HL-60/S4 (cell line): Measurements from ENCODE around the gene GRAP2.
"Not testable (repeated sequence)": the region's sequence is repeated elsewhere in the genome, so short reads cannot be mapped to it uniquely, and the experiment has no call there.

Experiments
- in situ Hi-C: fragments of 300-500 bp; cut with MboI; formaldehyde crosslinking; loops from 2 replicates; pipeline ENCODE4 v1.14.3; 2022; ENCODE audit warnings: low sequenced_read_pairs

Gene GRAP2

DNA sequence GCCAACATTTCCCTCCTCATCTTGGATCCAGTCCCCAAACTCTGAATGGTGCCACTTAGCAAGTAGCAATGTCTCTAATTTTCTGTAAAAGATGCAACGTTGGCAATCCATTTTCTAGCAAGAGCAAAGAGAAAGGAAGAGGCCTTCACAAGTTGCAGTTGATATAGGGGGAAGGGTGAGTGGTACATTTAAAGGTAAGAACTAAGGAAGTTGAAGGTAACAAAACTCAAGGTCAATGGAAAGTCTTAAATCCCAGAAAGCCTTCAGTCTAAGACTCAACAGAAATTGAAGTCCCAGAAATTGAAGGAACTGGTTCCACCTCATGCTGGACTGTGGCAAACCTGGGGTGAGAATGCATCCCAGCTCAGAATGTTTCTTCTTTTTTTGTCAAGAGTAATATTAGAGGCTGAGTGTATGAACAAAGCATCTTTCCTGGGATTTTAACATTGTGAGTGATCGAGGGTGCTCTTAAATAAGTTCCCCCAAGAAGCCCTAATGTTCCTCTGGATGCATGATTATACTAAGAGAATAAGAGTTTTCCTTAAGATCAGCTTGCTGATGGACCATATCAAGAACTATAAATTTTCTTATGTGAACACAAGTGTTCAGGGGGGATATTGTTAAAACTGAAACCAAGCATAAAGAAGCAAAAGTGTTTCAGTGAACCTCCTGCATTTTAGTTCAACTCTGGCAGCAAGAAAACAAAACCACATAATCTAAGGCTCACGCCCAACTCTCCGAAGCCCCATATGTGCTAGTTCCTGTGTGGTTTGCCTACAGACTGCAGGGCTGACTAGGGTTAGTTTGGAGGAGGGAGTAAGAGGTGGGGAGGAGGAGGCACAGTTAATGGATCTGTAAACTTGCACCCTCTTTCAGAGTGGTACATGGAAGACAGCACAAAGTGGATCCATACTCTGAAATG is at the start of gene GRAP2:
GRAP2 (plus strand) TSS at position 779 of the 922 bp plus-strand sequence. CDS start 46,023 bp downstream, outside the sequence.
- in situ Hi-C loops, result no loop called here

DNA sequence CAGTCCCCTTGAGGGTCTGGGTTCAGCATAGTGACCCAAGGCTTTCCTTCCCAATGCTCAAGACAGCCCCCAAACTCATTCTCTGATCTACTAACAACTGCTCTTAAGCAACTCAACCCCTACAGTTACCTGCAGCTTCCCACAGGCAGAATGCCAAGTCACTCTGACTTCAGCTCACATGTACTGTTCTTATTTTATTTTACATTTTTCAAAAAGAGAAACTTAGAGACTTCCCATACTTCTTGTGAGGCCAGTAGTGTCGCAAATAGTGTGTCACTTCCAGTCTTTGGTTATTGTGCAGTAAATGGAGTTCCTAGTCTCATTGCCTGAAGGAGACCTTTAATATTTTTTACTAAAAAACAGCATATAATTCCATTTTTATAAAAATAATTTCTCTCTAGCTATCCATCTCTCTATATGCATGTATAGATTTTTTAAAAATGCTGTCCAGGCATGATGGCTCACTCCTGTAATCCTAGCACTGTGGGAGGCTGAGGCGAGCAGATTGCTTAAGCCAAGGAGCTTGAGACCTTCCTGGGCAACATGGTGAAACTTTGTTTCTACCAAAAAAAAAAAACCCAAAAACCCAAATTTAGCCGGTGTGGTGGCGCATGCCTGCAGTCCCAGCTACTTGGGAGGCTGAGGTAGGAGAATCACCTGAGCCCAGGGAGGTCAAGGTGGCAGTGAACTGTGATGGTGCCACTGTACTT is 49.1 kb upstream of the GRAP2 start:
- in situ Hi-C loops, result no loop called here

DNA sequence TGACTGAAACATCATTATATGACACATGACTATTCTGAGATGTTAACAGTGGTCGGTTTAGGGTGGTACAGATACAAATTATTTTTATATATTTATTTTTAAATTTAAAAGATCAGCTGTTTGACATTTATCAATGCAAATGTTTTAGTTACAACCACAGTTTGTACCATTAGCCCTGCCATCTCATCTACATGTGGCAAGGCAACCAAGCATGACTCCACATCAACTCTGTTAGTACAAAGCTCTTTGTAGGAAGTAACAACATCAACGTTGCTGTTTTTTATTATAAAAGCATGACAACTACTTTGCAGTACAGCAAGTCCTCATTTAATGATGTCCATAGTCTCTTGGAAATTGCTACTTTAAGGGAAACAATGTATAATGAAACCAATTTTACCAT is 48.1 kb upstream of the GRAP2 start:
- in situ Hi-C loops, result no loop called here

DNA sequence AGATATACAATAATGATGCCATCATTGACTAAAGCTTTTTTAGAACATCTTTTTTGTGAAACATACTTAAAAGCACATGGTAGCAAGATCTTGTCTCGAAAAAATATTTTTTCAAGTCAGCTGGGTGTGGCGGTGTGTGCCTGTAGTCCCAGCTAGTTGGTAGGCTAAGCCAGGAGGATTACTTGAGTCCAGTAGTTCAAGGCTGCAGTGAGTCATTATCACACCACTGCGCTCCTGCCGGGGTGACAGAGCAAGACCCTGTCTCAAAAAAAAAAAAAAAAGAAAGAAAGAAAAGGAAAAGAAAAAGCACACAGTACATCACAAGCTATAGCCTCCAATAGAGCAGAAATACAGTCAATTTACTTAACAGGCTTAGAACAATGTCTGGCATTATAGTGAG is 44.3 kb upstream of the GRAP2 start:
- in situ Hi-C loops, result no loop called here

DNA sequence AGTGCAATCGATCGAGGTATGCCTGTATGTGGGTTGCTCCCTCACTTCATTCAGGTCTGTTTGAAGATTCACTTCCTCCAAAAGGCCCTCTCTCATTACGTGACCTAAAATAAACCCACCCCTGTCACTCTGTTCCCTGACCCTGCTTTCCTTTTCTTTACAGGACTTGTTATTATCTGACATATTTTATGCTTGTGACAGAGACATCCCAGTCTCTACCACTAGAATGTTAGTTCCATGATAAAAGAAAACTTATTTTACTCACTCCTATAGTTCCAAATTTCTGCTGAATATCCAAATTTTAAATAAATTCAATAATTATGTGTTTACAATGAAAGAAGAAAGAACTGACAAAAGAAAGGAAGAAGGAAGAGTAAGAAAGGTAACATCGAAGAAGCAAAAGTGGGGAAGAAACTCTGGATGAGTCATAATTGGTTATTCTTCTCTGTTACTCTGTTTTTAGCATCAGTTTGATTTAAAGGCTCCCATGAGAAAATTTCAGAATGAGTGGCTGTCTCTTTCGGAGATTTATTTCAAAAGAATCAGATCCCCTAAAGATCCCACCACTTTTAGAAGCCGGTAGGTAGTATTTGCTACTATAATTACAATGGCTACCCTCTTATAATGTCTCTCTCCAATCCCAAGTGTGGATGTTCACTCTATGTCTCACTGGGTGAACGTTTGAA is 40.8 kb upstream of the GRAP2 start:
- in situ Hi-C loops, result no loop called here

DNA sequence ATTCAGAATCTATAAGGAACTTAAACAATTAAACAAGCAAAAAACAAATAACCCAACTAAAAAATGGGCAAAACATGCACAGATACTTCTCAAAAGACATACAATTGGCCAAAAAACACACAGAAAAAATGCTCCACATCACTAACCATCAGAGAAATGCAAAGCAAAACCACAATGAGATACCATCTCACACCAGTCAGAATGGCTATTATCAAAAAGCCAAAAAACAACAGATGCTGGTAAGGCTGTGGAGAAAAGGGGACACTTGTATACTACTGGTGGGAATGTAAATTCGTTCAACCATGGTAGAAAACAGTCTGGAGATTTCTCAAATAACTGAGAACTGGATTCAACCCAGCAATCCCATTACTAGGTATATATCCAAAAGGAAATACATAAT is 32.1 kb upstream of the GRAP2 start:
- in situ Hi-C loops, result no loop called here

DNA sequence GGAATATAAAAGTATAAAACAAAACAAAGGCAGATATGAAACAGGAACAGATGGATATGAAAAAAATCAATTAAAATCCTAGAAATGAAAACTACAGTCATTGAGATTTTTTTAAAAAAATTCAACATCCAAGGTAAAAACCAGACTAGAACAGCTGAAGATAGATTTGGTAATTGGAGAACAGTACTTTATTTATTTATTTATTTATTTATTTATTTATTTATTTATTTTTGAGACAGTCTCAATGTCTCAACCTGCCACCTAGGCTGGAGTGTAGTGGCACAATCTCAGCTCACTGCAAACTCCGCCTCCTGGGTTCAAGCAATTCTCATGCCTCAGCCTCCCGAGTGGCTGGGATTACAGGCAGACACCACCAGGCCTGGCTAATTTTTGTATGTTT is 31.1 kb upstream of the GRAP2 start:
- in situ Hi-C loops, result not testable (repeated sequence)

DNA sequence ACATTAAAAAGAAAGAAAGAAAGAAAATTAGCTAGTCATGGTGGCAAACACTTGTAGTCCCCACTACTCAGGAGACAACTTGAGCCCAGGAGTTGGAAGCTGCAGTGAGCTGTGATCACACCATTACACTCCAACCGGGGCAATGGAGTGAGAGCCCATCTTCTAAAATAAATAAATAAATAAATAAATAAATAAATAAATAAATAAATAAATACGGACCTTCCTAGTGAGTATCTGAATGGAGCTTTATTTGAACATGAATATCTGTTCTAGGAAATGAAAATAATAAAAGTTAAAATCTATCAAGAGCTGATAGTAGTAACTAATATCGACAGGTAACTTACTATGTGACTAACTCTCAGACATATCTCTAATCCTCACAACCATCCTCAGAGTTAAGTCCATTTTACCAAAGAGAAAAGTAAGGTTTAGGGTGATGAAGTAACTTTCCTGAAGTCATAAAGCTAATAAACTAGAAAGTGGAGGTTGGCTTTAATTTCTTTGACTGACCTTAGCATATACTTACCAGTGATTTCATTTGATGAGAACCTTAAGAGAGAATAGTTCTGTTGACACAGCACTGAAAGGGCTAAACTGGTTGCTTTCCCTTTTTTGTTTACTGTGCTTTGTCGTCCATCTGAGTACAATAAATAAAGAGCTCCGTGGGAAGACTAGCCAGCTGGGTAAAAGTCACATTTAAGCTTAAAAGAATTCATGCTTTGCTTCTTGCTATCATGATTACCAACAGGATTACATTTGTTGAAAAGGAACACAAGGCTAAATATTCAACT is 29.7 kb upstream of the GRAP2 start:
- in situ Hi-C loops, result no loop called here

DNA sequence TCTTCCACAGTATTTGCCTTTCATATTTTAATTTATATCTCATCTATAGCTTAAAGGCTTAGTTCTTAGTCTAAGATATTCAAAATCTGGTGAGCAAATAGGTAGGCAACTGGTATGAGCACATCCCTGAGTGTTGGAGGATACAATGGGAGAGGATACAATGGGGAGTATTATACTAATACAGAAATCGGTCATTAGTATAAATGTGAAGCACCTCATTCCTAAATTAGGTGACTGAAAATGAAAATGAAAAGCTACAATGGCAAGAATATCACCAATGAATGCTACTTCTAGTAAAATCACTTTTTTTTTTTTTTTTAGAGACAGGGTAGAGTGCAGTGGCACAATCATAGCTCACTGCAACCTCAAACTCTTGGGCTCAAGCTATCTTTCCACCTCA is 28.3 kb upstream of the GRAP2 start:
- in situ Hi-C loops, result no loop called here

DNA sequence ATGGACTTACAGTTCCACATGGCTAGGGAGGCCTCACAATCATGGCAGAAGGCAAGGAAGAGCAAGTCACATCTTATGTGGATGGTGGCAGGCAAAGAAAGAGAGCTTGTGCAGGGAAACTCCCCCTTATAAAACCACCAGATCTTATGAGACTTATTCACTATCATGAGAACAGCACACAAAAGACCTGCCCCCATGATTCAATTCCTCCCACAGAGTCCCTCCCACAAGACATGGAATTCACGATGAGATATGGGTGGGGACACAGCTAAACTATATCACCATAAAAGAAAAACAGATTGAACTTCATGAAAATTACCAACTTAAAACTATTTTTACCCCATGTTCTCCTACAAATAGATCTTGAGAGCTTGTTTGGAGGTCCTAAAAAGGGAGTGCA is 26.9 kb upstream of the GRAP2 start:
- in situ Hi-C loops, result no loop called here

DNA sequence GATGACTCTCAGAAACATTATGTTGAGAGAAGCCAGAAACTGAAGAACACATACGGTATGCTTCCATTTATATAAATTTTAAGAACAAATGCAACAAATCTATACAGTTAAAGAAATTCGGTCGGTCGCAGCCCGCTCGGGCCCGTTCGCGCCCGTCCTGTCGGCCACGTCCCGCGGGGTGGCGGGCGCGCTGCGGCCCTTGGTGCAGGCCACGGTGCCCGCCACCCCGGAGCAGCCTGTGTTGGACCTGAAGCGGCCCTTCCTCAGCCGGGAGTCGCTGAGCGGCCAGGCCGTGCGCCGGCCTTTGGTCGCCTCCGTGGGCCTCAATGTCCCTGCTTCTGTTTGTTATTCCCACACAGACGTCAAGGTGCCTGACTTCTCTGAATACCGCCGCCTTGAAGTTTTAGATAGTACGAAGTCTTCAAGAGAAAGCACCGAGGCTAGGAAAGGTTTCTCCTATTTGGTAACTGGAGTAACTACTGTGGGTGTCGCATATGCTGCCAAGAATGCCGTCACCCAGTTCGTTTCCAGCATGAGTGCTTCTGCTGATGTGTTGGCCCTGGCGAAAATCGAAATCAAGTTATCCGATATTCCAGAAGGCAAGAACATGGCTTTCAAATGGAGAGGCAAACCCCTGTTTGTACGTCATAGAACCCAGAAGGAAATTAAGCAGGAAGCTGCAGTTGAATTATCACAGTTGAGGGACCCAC is 25.6 kb upstream of the GRAP2 start:
- in situ Hi-C loops, result not testable (repeated sequence)

DNA sequence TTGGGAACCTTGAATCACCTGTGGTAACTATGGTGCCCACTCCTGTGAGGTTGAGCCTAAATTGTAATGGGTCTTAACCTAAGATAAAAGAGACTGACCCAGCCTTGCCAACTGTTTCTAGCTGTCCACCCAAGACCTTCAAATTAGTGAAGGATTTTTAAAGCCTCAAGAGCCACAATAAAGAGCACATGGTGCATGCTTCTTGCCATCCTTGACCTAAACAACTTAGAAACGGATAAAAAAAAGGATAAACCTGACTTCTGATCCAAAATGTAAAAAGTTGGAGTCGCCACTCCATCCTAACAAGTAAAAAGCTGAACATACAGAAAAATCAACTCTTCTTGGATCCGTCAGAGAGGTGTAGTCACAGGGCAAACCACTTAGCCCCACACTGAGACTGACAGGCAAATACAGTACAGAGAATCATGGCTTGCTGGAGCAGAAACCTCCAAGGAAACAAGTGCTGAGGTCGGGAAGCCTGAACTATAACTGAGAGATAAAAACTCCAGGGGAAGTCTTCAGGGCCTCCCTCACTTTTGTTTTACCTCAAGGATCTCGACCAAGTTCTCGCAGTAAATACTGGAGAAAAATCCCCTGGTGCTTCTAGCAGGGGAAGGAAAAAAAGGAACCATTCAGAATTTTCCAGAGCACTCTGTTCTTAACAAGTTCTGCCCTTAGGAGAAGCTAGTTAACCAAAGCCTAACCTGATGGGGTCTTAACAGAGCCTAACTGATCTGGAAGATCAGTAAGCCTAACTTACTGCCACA is 23.6 kb upstream of the GRAP2 start:
- in situ Hi-C loops, result no loop called here

DNA sequence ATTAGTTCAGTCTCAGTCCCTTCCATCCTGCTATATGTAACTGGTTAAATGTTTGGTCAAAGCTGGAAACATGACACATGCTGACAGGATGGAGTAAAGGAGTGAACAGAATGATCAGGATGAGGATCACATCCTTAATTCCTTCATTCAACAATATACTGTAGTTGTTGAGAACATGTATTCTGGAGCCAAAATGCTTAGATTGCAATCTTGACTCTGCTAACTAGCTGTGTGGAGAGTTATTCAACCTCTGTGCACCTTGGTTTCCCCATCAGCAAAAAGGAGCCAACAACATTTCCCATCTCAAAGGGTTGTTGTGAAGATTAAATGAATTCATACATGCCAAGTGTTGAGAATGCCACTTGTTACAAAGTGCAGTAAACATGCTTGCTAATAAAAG is 20.2 kb upstream of the GRAP2 start:
- in situ Hi-C loops, result no loop called here

DNA sequence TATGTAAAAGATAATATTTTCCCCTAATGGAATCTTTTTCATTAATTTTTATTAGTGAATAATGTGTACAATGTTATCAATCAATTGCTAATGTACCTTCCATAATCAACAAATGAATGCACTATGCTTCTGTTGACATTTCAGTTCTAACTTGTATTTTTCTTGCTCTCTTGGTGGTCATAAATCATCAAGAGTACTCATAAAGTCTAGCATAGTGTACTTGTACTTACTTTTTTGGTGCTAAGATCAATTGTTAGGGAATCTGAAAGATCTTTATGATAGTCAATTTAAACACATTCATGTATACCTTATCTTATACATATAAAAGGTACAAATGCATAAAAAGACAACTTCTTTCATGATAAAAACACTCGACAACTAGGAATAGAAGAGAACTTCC is 17.8 kb upstream of the GRAP2 start:
- in situ Hi-C loops, result no loop called here

DNA sequence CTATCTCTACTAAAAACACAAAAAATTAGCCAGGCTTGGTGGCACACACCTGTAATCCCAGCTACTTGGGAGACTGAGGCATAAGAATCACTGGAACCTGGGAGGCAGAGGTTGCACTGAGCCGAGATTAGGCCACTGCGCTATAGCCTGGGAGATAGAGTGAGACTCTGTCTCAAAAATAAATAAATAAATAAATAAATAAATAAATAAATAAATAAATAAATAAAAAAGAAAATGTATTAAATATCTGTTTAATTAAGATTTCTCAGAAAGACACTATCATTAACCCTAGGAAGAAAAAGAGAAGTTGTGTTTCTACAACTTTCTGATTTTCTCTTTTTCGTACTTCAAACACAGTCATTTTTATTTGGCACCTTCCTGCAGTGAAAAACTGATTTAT is 11.0 kb upstream of the GRAP2 start:
- in situ Hi-C loops, result not testable (repeated sequence)

DNA sequence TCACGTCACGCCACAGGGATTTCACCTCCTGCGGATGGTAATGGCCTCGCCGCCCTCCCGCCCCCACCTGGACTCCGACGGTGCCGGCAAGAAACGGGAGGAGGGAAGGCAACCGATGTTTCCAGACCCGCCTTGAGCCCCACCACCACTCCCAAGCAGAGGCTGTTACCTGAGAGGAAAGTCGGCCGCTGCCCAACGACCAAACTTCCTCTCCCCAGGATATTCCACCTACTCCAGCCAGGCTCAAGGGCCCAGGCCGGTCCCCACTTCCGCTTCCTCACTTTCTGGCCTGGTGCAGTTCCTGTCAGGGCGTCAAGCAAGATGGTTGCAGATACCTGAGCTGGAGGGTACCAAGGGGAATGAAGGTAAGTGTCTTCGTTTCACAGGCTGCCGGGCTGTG is 7.4 kb upstream of the GRAP2 start, which contains the start of gene ENTHD1:
ENTHD1 (minus strand) TSS at position 235 of the 400 bp plus-strand sequence. CDS start 6,012 bp downstream, outside the sequence.
- in situ Hi-C loops, result no loop called here

DNA sequence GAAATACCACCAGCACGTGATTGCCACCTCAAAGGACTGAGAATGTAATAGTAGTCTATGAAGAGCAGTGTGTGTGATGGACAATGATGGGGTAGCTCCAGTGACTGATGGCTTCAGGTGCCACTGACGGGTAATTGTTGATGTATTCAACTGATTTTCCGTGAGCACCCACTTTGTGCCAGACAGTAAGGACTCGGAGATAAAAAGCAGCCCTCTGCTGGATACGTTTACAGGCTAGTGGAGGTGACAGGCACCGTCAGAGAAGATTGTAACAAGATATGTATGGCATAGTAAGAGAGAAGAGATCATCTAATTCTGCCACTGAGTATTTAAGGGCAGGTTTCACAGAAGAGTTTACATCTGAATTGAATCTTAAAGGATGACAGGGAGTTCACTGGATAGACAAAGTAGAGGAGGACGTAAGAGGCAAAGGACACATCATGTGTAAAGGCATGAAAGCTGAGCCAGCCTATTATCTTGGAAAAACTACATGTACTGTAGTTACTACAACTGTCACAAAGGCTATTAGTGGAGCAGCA is 6.3 kb upstream of the GRAP2 start:
- in situ Hi-C loops, result no loop called here

DNA sequence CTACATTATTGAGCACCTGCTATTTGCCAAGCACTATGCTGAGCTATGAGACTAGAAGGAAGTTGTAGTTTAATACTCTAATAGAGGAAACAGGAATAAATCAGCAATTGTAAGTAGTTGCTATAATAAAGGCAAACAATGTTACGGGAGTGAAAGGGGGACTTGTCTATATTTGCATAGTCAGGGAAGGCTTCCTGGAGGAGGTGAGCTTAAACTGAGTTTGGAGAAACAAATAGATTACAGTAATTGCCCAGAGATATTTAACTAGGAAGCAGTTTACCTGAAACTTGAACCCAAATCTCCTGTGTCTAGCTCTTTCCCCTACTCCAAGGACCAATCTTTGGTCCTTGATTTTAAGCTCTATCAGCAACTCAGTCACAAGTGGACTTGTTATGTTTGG is 5.2 kb upstream of the GRAP2 start:
- in situ Hi-C loops, result no loop called here
